ENCODE results near the gene DUSP5.

DNA sequence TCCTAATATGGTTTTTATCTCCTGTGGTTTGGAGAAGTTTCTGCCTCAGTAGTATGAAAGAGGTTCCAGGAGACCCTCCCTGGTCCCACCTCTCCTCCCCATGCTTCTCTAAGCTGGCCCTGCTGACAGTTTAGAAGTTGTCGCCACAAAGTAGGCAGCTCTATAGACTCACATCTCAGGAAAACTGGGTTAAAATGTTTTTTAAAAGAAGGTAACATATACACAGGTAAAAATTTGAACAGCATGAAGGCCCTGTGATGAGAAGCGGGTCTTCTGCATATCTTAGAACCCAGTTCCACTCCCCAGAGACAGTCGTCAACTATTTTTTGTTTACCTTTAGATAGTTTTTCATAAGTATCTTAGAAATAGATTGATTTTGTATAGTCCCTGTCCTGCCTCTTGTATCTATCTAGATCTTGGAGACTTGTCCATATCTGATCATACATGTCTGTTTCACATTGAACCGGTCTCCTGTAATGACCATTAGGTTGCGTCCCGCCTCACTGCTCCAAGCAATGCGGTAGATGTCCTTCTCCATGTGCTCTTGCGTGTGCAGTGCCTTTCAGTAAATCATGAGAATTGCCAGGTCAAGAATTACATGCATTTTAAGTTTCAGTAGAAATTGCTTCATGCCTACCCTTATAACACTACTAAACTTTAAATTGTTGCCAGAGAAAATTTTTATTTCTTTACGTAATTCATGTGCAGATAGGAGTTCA lies 2.2 kb downstream of the DUSP5 start:
- TF ChIP-seq POLR2A (IDR thresholded peaks at IDR 0.05) (no peak), CTCF (IDR thresholded peaks at IDR 0.05) (no peak), POLR2AphosphoS5 (IDR thresholded peaks at IDR 0.05) (no peak), EP300 (IDR thresholded peaks at IDR 0.05) (no peak)

All from sigmoid colon (tissue), 4 donors.